ENCODE data around the gene HS6ST3.

Gene HS6ST3

GRCh38 chr13:96573563-96573962 lies 483.7 kb downstream of the HS6ST3 start:
- no peak for DNase-seq

DNA sequence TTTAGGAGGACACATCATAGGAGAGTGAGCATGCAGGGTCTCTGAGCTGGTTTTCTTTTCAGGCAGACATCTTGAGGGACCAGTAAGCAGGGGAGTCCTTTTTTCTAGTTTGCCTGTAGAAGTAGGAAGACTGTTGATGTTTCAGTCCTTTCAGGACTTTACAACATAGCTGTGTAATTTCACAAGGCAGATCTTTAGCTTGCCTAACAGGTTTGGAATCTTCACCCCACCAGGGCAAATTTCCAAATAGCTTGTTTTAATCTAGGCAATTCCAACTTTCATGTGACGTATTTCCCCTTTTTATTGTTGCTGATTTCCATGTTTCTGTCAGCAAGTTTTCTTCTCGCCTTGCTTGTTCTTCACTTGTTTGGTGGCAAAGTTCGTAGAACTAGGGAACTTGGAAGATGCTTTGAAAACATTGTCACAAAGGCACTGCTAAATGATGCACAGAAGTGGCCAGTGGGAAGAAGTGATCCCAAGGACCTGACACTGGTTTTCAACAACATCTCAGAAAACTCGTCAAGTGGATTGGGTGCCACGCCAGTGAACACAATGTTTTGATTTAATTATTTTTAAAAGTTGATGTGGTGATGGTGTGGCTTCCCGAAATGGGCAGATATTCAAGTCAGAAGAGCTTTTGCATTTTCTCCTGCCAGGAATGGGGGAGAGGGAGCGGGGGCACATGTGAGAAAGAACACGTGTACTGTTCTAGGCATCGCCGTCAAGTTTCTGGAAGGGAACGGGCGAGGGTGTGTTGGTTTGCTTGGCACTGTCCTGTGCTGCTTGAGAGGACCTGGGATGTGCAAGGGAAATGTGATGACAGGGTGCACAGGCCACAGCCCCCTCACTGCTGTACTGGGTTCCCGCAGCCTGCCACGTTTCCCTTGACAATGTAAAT lies 485.8 kb downstream of the HS6ST3 start:
- no peak for DNase-seq

DNA sequence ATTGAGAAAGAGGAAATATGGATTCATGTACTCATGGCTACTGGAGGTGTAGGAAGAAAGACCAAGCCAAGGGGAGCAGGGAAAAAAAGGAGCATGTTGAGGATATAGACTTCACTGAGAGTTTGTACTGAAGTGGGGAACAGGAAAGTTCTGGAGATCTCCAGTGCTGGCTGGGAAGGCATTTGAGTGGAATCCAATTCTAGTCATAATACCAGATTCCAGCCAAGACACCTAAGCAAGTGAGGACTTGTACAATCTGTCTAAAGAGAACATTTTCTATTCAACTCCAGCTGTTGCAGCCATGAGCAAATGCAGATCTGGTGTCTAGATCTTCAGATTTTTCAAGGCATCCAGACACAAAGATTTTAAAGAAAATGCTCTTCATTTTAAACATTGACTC lies 491.8 kb downstream of the HS6ST3 start:
- DNase-seq: no peak

DNA sequence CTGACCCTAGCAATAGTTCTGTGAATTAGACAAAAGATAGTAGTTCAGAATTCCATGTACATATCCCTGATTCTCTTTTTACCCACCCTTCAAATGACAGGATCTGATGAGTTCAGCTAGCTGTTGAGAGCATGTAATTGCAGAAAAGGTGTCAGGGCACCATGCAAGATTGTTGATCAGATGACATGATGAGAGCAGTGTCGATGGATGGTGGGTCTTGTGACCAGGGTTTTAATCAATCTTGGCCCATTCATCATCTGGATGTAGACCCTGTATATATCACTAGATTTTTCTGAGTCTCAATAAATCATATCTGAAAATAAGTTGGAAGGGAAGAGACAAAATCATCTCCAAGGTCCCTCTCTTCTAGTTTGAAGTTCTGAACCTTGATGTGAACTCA lies 525.3 kb downstream of the HS6ST3 start:
- DNase-seq: no peak

DNA sequence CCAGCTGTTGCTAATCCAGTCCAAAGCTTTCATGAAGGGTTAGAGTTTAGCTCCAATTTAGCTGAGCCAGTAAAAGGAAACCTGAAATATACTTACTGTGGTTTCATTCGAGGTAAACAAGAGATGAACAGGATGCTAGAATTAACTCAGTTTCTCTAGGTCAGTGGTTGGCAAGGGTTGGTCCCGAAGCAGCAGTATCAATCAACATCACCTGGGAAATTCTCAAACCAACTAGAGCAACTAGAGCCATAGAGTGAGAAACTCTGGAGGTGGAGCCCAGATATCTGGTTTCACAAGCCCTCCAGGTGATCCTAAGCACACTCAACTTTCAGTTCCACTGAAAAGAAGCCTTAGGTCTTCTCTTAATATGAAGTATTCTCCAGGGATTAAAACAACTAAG lies 527.6 kb downstream of the HS6ST3 start:
- DNase-seq: no peak

GRCh38 chr13:96621634-96622183 lies 531.8 kb downstream of the HS6ST3 start:
- DNase-seq: no peak

DNA sequence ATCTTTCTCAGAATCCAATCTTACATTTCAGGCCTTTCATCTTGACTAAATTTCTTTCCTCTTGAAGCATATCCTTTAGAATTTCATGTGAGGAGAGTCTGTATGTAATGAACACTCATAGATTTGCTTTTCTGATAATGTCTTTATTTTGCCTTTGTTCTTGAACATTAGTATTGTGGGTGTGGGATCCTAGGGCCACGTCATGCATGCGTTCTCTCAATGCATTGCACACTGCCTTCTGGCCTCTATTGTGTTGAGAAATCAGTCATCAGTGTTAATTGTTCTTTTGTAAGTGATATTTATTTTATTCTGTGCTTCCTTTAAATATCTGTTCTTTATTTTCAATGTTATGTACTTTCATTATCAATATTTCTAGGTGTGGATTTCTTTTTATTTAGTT lies 539.4 kb downstream of the HS6ST3 start:
- no peak for DNase-seq

DNA sequence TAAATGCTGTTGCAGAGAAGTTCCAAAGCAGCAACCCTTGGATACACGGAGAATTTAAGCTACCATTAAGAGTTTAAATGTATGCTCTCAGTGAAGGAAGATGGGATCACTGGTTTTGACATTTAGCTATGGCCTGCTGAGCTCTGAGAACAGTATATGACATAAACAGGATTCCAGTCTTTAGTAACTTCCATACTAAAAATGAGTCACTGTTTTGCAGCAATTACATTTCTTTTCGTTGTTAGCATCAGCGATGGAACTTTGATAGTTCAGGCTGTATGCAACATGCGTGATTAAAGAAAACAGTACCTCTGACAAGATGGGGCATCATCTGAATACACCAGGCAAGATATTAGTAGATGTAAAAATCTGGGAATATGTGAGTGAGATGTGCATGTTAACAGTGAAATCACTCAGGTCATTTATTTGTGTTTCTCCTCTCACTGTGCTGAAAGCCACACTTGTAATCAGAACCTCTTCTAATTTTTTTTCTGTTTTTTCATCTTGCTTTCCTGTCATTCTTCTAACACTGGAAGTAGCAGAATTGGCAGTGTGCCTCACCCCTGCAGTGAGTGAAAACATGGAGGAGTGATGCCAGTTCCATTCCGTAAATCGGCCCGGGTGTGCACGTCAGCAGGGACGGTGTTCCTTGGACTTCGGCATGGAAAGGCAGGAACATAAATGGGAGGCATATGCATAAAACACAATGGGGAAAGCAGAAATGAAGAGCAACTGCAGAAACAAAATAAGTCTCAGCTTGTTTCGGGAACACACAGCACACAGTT lies 542.8 kb downstream of the HS6ST3 start:
- no peak for DNase-seq

DNA sequence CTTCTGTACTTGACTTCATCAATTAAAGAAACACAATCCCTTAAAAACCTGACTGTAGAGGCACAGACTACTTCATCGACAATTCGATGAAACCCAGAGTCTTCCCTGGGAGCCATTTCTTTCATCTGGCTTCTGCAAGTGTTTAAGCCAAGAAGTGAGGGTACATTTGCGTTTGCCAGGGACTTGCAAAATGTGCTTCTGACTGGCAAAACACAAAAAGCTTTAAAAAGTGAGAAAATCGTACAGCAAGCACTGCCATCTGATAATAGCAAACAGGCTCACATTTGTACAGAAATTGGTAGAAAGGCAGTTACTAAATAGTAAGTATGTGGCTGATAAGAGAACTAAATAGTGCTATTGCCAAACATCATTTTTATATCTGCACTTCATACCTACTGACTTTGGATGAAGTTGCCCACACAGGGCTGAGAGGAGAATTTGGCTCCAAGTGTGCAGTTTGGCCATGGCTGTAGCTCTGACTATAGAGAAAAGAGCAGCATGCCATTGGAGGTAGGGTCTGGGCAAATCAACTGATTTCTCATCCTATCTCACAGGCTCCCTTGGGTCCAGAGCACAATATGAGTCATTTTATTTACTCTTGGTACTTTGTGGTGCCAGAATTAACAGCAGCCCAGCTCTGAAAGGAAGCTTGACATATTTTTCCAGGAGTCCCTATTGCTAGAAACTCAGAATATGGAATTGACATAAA lies 546.2 kb downstream of the HS6ST3 start:
- no peak for DNase-seq

DNA sequence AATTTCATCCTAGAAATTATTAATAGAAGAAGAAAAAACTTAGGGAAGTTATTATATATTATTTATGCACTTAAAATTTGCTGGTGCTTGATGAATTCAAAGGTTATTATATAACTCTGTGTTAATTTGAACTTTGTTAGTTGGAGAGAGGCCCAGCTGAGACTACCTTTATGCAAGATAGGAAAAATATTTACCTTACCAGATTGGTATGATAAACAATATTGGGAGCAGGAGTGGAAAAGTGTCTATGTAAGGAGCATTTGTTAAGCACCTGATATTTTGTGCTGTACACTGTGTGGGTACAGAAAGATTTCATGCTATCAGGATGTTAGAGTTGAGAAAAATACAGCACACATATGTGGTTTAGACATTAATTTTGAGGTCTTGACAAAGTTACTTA lies 547.1 kb downstream of the HS6ST3 start:
- no peak for DNase-seq

DNA sequence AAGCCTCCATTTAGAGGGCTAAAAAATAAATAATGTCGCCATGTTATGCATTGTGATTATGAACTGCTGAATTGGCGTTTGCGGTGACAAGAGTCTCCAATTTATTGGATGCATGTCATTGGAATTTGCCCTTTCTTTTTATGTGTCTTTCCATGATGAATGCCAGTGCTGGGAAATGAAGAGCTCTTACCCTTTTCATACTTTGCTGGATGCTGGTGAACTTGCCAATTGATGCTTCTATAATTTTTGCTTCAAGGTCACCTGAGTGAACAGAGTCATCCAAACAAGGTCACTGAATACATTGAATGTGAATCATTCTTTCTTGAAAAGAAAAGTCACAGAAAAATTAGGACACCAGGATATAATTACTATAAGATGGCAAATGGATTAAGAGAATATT lies 556.2 kb downstream of the HS6ST3 start:
- DNase-seq: no peak

GRCh38 chr13:96646515-96647211 lies 556.8 kb downstream of the HS6ST3 start:
- no peak for DNase-seq

GRCh38 chr13:96650301-96650886 lies 560.5 kb downstream of the HS6ST3 start:
- DNase-seq: no peak

DNA sequence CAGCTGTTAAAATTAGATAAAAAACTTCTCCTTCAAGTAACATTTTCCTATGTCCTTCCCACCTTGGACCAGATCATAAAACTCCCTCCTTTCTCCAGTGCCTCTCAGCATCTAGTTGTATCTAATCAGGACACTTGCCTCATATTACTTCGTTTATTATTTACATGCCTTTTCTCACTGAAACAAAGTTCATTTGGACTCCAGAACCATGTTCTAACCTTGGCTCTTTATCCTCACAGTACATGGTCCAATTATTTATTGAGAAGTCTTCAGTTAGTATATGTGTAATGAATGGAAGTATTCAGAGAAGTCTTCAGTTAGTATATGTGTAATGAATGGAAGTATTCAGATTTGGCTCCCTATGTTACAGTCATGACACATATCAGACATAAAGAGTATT lies 561.7 kb downstream of the HS6ST3 start:
- no peak for DNase-seq

GRCh38 chr13:96652506-96652905 lies 562.6 kb downstream of the HS6ST3 start:
- DNase-seq: no peak

DNA sequence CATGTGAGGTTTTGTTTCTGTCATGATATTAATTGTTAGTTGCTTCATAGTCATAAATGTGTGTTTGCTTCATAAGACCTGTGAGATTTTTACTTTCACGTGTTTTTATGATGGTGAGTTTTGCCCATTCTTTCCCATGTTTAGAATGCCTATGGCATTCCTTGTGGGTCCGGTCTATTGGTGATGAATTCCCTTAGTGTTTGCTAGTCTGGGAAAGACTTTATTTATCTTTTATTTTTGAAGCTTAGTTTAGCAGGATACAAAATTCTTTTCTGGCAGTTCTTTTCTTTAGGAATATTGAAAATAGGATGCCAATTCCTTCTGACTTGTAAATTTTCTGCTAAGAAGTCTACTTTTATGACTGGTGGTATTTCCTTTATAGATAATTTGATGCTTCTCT lies 571.7 kb downstream of the HS6ST3 start:
- DNase-seq: no peak

DNA sequence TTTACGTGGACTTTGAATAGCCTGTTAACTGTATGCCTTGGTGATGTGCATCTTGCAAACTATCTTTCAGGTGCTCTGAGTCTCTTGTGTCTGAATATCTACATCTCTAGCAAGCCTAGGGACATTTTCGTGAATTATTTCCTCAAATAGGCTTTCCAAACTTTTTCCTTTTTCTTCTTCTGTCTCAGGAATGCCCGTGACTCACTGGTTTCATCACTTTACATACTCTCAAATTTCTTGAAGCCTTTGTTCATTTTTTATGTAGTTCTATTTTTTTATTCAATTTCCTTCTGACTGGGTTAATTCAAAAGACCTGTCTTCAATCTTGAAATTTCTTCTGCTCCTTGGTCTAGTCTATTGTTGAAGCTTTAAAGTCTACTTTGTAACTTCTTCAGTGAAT lies 572.1 kb downstream of the HS6ST3 start:
- DNase-seq: no peak

DNA sequence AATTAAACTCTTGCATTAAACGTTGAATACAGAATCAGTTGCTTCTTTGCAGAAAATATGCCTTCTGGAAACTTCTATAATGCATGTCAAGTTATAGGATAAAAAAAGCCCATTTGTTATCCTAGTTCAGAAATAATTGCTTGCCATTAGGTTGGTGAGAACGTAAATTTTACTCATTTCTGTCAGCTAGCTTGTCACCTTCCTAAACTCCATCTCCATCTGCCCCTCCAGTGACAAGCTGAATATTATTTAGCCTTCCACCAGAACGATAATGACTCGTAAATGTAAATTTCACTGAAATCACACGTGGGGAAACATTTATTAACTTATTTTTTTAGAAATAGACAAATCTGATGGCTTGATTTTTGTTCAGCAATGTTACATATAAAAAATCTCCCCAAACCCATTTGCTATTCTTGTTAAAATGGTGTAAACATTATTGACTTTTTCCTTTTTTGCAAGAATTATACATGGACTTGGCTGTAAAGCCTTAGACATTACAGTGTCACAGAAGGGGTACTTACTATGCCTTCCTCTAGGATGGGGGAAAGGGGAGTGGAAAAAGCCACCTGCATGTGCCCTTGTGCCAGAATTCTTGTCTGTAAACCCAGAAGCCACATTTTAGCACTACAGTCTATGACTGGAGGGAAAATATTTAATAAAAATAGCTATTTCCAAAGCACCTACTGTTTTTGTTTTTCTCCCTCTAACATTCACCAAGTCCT lies 577.5 kb downstream of the HS6ST3 start:
- DNase-seq: no peak

- no peak for DNase-seq
Observed at GRCh38 chr13:96671073-96671472, 581.2 kb downstream of the HS6ST3 start.

GRCh38 chr13:96672016-96672415 lies 582.1 kb downstream of the HS6ST3 start:
- no peak for DNase-seq

DNA sequence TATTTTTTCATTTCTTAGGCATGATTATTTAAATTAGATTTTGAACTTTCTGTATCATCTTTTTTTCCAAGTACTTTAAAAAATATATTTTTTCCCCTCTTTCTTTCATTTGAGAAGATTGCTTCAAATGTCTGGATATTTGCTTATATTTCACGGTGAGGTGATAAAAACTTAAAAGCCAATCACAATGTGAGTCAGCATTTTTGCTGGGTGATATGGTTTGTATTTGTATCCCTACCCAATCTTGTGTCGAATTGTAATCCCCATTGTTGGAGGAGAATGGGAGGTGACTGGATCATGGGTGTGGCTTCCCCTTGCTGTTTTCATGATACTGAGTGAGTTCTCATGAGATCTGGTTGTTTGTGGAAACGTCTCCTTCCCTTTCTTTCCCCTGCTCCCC lies 583.9 kb downstream of the HS6ST3 start:
- no peak for DNase-seq

- DNase-seq: no peak
Observed at GRCh38 chr13:96677029-96677428, 587.1 kb downstream of the HS6ST3 start.
